MM.1S (cell line): ENCODE measurements around the gene PIK3C3.

ENCODE experiments used
- CTCF ChIP-seq: fragments of 300-600 bp; sonication (generic); IDR thresholded peaks from 2 replicates; pipeline ENCODE4 v1.5.1; 2016; ENCODE audit warnings: antibody characterized with exemption, low read length, mixed read lengths
- EZH2 ChIP-seq: fragments of 300-600 bp; sonication (generic); optimal IDR thresholded peaks from 2 replicates; pipeline ENCODE3; 2017; ENCODE audit warnings: low read depth, mild to moderate bottlenecking, antibody characterized with exemption, low read length, mixed read lengths
- EZH2phosphoT487 ChIP-seq: fragments of 300-600 bp; sonication (generic); IDR thresholded peaks from 2 replicates; pipeline ENCODE4 v1.6.1; 2018; ENCODE audit warnings: antibody characterized with exemption, low read length

- TF ChIP-seq CTCF: no peak
- TF ChIP-seq EZH2: no peak
- TF ChIP-seq EZH2phosphoT487: no peak
Measured at GRCh38 chr18:42080340-42080739, 125.3 kb downstream of the PIK3C3 start.
